ENCODE measurements around the gene WNT9B.

WNT9B gene

DNA sequence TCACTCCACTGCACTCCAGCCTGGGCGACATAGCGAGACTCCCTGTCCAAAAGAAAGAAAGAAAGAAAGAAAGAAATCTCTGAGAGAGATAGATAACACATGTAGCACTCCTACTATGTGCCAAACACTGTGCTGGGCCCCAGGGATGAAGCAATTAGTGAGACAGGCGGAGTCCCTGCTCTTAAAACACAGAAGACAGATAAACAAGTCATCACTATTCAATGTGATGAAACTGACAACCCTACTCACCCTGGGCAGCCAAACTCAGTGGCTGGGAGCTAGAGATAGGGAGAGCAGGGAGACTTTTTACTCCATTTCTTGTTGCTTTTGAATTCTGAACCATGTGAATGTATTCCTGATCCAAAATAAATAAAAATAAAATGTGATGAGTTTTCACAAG lies 36.3 kb downstream of the WNT9B start:
- TF ChIP-seq POLR2AphosphoS5 (IDR thresholded peaks at IDR 0.05; ENCODE audit: low read depth, low read length) (no peak), SIN3A (IDR thresholded peaks at IDR 0.05; ENCODE audit: borderline replicate concordance, insufficient read depth, low read length) (no peak), TAF1 (IDR thresholded peaks at IDR 0.05; ENCODE audit: borderline replicate concordance, insufficient read depth, low read length) (no peak), FOXP2 (optimal IDR thresholded peaks at IDR 0.05; ENCODE audit: borderline replicate concordance, extremely low read depth, extremely low read length, insufficient read depth) (no peak)
- TF ChIP-seq, protein P1, sequence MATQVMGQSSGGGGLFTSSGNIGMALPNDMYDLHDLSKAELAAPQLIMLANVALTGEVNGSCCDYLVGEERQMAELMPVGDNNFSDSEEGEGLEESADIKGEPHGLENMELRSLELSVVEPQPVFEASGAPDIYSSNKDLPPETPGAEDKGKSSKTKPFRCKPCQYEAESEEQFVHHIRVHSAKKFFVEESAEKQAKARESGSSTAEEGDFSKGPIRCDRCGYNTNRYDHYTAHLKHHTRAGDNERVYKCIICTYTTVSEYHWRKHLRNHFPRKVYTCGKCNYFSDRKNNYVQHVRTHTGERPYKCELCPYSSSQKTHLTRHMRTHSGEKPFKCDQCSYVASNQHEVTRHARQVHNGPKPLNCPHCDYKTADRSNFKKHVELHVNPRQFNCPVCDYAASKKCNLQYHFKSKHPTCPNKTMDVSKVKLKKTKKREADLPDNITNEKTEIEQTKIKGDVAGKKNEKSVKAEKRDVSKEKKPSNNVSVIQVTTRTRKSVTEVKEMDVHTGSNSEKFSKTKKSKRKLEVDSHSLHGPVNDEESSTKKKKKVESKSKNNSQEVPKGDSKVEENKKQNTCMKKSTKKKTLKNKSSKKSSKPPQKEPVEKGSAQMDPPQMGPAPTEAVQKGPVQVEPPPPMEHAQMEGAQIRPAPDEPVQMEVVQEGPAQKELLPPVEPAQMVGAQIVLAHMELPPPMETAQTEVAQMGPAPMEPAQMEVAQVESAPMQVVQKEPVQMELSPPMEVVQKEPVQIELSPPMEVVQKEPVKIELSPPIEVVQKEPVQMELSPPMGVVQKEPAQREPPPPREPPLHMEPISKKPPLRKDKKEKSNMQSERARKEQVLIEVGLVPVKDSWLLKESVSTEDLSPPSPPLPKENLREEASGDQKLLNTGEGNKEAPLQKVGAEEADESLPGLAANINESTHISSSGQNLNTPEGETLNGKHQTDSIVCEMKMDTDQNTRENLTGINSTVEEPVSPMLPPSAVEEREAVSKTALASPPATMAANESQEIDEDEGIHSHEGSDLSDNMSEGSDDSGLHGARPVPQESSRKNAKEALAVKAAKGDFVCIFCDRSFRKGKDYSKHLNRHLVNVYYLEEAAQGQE (IDR thresholded peaks at IDR 0.05; ENCODE audit: insufficient read depth in 1 of 2, low read depth in 2 of 2, low read length in 2 of 2), result no peak

DNA sequence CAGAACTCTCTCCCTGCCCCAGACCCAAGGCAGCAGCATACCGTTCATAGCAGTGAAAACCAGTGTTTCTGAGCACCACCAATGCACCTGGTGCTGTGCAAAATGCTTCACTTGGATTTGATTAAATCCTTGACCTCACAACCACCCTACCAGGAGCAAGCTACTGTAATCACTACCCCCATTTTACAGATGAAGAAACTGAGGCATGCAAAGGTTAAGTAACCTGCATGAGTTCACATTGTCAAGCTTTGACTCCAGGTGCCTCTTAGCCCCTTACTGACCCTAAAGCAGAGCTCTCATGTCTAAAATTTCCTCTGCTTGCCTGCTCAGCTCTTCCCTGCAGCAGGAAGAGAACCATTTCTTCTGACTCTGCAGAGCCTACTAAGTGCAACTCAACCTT lies 37.3 kb downstream of the WNT9B start:
- TF ChIP-seq SIN3A (IDR thresholded peaks at IDR 0.05; ENCODE audit: borderline replicate concordance, insufficient read depth, low read length) (no peak), FOXP2 (optimal IDR thresholded peaks at IDR 0.05; ENCODE audit: borderline replicate concordance, extremely low read depth, extremely low read length, insufficient read depth) (no peak), POLR2AphosphoS5 (IDR thresholded peaks at IDR 0.05; ENCODE audit: low read depth, low read length) (no peak), TAF1 (IDR thresholded peaks at IDR 0.05; ENCODE audit: borderline replicate concordance, insufficient read depth, low read length) (no peak)
- TF ChIP-seq, protein P1 (IDR thresholded peaks at IDR 0.05; ENCODE audit: insufficient read depth in 1 of 2, low read depth in 2 of 2, low read length in 2 of 2), result no peak

DNA sequence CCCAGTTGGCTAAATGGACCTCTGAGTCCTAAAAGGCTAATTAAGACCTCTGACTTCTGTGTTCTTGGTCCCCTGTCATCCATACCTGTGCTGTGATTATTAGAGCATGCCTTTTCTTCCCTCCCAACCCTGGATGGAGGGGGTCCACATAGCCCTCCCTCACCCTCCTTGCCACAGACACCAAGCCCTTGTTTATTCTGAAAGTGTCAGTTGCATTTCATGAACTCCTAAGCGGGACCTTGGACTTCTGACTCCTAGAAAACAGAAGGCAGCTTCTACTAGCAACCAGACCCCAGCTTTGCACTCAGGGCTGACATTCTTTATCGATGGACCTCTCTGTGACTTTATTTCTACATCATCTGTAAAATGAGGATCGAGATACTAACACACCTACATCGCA lies 38.1 kb downstream of the WNT9B start:
- no peak for TF ChIP-seq POLR2AphosphoS5 (IDR thresholded peaks at IDR 0.05; ENCODE audit: low read depth, low read length)
- TF ChIP-seq, protein P1 (IDR thresholded peaks at IDR 0.05; ENCODE audit: insufficient read depth in 1 of 2, low read depth in 2 of 2, low read length in 2 of 2), result no peak
- TF ChIP-seq TAF1 (IDR thresholded peaks at IDR 0.05; ENCODE audit: borderline replicate concordance, insufficient read depth, low read length), result no peak
- TF ChIP-seq SIN3A (IDR thresholded peaks at IDR 0.05; ENCODE audit: borderline replicate concordance, insufficient read depth, low read length), result no peak

DNA sequence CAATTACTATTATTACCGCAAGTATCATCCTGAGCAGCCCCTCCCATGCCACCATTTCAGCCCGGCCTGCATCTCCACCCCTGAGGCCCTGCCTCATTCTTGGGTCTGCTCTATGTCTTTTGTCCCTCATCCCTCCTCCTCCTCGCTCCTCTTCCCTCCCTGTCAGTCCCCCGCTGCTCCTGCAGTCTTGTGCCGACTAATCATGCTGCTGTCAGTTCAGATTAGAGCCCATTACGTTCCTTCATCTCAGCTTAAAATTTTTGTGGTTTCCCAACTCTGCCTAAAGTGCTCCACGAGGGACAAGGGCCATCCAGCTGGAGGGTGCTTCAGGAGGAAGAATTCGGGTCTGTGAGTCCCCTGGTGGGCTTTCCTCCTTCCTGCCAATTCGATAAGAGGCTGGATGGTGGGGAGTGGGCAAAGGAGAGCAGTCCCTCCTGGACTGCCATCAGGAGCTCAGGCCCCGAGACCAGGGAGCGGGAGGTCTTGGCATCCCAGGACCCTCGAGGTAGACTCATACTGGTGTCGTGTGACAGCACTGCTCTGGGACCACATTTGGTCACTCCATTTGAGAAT lies 38.7 kb downstream of the WNT9B start:
- no peak for TF ChIP-seq POLR2AphosphoS5 (IDR thresholded peaks at IDR 0.05; ENCODE audit: low read depth, low read length)
- no peak for TF ChIP-seq FOXP2 (optimal IDR thresholded peaks at IDR 0.05; ENCODE audit: borderline replicate concordance, extremely low read depth, extremely low read length, insufficient read depth)
- TF ChIP-seq, protein P1 (IDR thresholded peaks at IDR 0.05; ENCODE audit: insufficient read depth in 1 of 2, low read depth in 2 of 2, low read length in 2 of 2), result no peak
- TF ChIP-seq TAF1 (IDR thresholded peaks at IDR 0.05; ENCODE audit: borderline replicate concordance, insufficient read depth, low read length), result no peak
- no peak for TF ChIP-seq SIN3A (IDR thresholded peaks at IDR 0.05; ENCODE audit: borderline replicate concordance, insufficient read depth, low read length)

DNA sequence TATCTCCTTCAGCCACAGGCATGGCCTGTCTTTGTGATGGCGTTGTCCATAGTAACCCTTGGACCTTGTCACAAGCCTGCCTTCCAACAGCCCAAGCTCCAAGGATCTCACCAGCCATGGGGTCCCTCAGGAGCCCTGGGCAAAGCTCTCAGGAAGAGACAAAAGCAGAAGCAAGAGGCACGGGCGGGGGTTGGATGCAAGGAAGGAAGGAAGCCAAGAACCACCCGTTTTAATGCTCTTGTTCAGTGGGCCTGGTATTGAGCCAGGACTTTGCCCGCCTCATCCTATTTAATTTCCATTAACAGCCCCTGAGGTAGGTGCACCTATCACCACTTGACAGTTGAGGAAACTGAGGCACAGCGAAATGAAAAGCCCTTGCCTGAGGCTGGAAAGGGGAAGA lies 39.3 kb downstream of the WNT9B start:
- no peak for TF ChIP-seq FOXP2 (optimal IDR thresholded peaks at IDR 0.05; ENCODE audit: borderline replicate concordance, extremely low read depth, extremely low read length, insufficient read depth)
